D721Med (cell line): Measurements from ENCODE around the gene PAPPA.

Experiments used
- DNase-seq: peaks from one replicate; pipeline ENCODE4 v3.0.0; 2011; ENCODE audit warnings: low spot score; ENCODE audit not compliant: insufficient read length
- FAIRE-seq: peaks from 2 replicates; lab custom pipeline; 2011; peaks lifted over from hg19 to GRCh38; lab: Jason Lieb, UNC
- CTCF ChIP-seq: IDR thresholded peaks from 2 replicates; pipeline ENCODE4 v1.5.1; 2012; ENCODE audit warnings: mild to moderate bottlenecking, control low read depth; ENCODE audit not compliant: insufficient read depth; ENCODE audit errors: missing control alignments

PAPPA gene

GRCh38 chr9:116349684-116350083, 196.1 kb downstream of the PAPPA start:
- DNase-seq (no peak), FAIRE-seq (no peak)
- TF ChIP-seq CTCF = no peak

GRCh38 chr9:116350213-116350612, 196.6 kb downstream of the PAPPA start:
- no peak for FAIRE-seq
- no peak for DNase-seq
- no peak for TF ChIP-seq CTCF

GRCh38 chr9:116352958-116353357, 199.4 kb downstream of the PAPPA start:
- TF ChIP-seq CTCF = no peak
- DNase-seq (no peak), FAIRE-seq (no peak)

GRCh38 chr9:116355153-116355921, 201.7 kb downstream of the PAPPA start:
- FAIRE-seq (no peak), DNase-seq (no peak)
- no peak for TF ChIP-seq CTCF

- DNase-seq = no peak
- FAIRE-seq = no peak
- no peak for TF ChIP-seq CTCF
These were observed 204.7 kb downstream of the PAPPA start for GRCh38 chr9:116358251-116358650.

- DNase-seq (no peak), FAIRE-seq (no peak)
- TF ChIP-seq CTCF = no peak
These were observed 206.4 kb downstream of the PAPPA start for GRCh38 chr9:116360016-116360415.

- no peak for FAIRE-seq
- no peak for DNase-seq
- TF ChIP-seq CTCF = no peak
These were observed 207.4 kb downstream of the PAPPA start for GRCh38 chr9:116360989-116361388.
